OCI-LY3 (cell line): ENCODE results near the gene PMM2.

Experiments
- H2AFZ ChIP-seq: fragments of 200-600, 300-600 bp; shearing (Covaris generic); 2 replicates; pipeline ENCODE4 v1.6.0; 2014; ENCODE audit warnings: antibody characterized with exemption, low read depth, low read length
- H3K27ac ChIP-seq: fragments of 200-600, 300-600 bp; sonication (generic); 2 replicates; pipeline ENCODE4 v1.5.1; 2014; ENCODE audit warnings: mild to moderate bottlenecking, low read length, moderate library complexity, mixed read lengths
- H3K27me3 ChIP-seq: fragments of 200-600, 300-600 bp; sonication (generic); 2 replicates; pipeline ENCODE4 v1.6.1; 2014; ENCODE audit warnings: low read depth, low read length, mixed read lengths
- H3K36me3 ChIP-seq: fragments of 200-600, 300-600 bp; sonication (generic); replicated peaks from 2 replicates; pipeline ENCODE3; 2014; ENCODE audit warnings: low read depth, low read length, mixed read lengths
- H3K4me1 ChIP-seq: fragments of 300-600, 200-600 bp; sonication (generic); 2 replicates; pipeline ENCODE4 v1.6.1; 2014; ENCODE audit warnings: low read length, mixed read lengths
- H3K4me2 ChIP-seq: fragments of 200-600, 300-600 bp; sonication (generic); 2 replicates; pipeline ENCODE4 v1.6.1; 2014; ENCODE audit warnings: low read length, mixed read lengths
- H3K4me3 ChIP-seq: fragments of 300-600, 200-600 bp; sonication (generic); 2 replicates; pipeline ENCODE4 v1.5.1; 2014; ENCODE audit warnings: antibody characterized with exemption, mild to moderate bottlenecking, low read length, moderate library complexity
- H3K79me2 ChIP-seq: fragments of 300-600, 200-600 bp; shearing (Covaris generic); 2 replicates; pipeline ENCODE4 v1.6.1; 2014; ENCODE audit warnings: mild to moderate bottlenecking, low read length, mixed read lengths
- H3K9ac ChIP-seq: fragments of 300-600, 200-600 bp; shearing (Covaris generic); 2 replicates; pipeline ENCODE4 v1.6.0; 2014; ENCODE audit warnings: mild to moderate bottlenecking, low read length, moderate library complexity
- H3K9me3 ChIP-seq: fragments of 200-600, 300-600 bp; shearing (Covaris generic); 2 replicates; pipeline ENCODE4 v1.6.1; 2014; ENCODE audit warnings: low read length, mixed read lengths; ENCODE audit not compliant: insufficient read depth
- H4K20me1 ChIP-seq: fragments of 200-600, 300-600 bp; sonication (generic); 2 replicates; pipeline ENCODE4 v1.6.1; 2016; ENCODE audit warnings: low read length, mixed read lengths; ENCODE audit not compliant: insufficient read depth
- CTCF ChIP-seq: fragments of 200-600, 300-600 bp; sonication (generic); IDR thresholded peaks from 2 replicates; pipeline ENCODE4 v1.5.1; 2014; ENCODE audit warnings: antibody characterized with exemption, low read length, low read depth
- EZH2phosphoT487 ChIP-seq: fragments of 200-600 bp; shearing (Covaris generic); IDR thresholded peaks from 2 replicates; pipeline ENCODE4 v1.6.1; 2018; ENCODE audit warnings: antibody characterized with exemption, mixed run types, low read depth

The PMM2 gene

GRCh38 chr16:8761078-8761477 lies 36.6 kb upstream of the PMM2 start:
- TF ChIP-seq CTCF: no peak
- Histone ChIP-seq H2AFZ (no peak overlapping the region), H3K9ac (no peak overlapping the region), H4K20me1 (no peaks in the 10 kb centered on the region), H3K4me3 (no peak overlapping the region), H3K36me3 (no peaks in the 10 kb centered on the region), H3K4me2 (no peak overlapping the region), H3K79me2 (no peaks in the 10 kb centered on the region), H3K27me3 (no peaks in the 10 kb centered on the region), H3K4me1 (no peaks in the 10 kb centered on the region), H3K27ac (no peak overlapping the region), H3K9me3 (no peaks in the 10 kb centered on the region)

- H3K27me3 ChIP-seq: no peaks in the 10 kb centered on the region
- no peak overlapping the region for H2AFZ ChIP-seq
Observed at GRCh38 chr16:8762254-8762653, 35.4 kb upstream of the PMM2 start.

GRCh38 chr16:8763083-8763482 lies 34.6 kb upstream of the PMM2 start:
- TF ChIP-seq EZH2phosphoT487: no peak
- no peak overlapping the region for H3K4me2 ChIP-seq
- no peak overlapping the region for H2AFZ ChIP-seq
- H3K79me2 ChIP-seq: no peaks in the 10 kb centered on the region
- H4K20me1 ChIP-seq: no peaks in the 10 kb centered on the region
- H3K27me3 ChIP-seq: no peaks in the 10 kb centered on the region
- H3K27ac ChIP-seq: no peak overlapping the region
- no peaks in the 10 kb centered on the region for H3K4me1 ChIP-seq
- H3K4me3 ChIP-seq: no peak overlapping the region
- no peak overlapping the region for H3K9ac ChIP-seq
- no peaks in the 10 kb centered on the region for H3K9me3 ChIP-seq
- H3K36me3 ChIP-seq: no peaks in the 10 kb centered on the region

More at GRCh38 chr16:8762254-8762653, 35.4 kb upstream of the PMM2 start:
- Histone ChIP-seq H3K4me3 (no peak overlapping the region), H3K4me1 (no peaks in the 10 kb centered on the region), H3K4me2 (no peak overlapping the region), H3K36me3 (no peaks in the 10 kb centered on the region), H3K9me3 (no peaks in the 10 kb centered on the region), H3K9ac (no peak overlapping the region), H4K20me1 (no peaks in the 10 kb centered on the region), H3K79me2 (no peaks in the 10 kb centered on the region), H3K27ac (no peak overlapping the region)
- TF ChIP-seq CTCF (no peak), EZH2phosphoT487 (no peak)

- H3K4me1 ChIP-seq: no peaks in the 10 kb centered on the region
- H3K9me3 ChIP-seq: no peaks in the 10 kb centered on the region
- H3K4me2 ChIP-seq: no peak overlapping the region
- no peaks in the 10 kb centered on the region for H4K20me1 ChIP-seq
- no peak overlapping the region for H3K4me3 ChIP-seq
- TF ChIP-seq EZH2phosphoT487: no peak
- TF ChIP-seq CTCF: no peak
- H2AFZ ChIP-seq: no peak overlapping the region
- H3K9ac ChIP-seq: no peak overlapping the region
- no peak overlapping the region for H3K27ac ChIP-seq
- H3K79me2 ChIP-seq: no peaks in the 10 kb centered on the region
- no peaks in the 10 kb centered on the region for H3K36me3 ChIP-seq
- no peaks in the 10 kb centered on the region for H3K27me3 ChIP-seq
Observed at GRCh38 chr16:8763899-8764298, 33.7 kb upstream of the PMM2 start.
